ENCODE results near the gene LRP4. TPM values are rescaled to one million over a fixed set of nuclear protein-coding genes. Genes with fewer than 3 reads are reported as not detected.

Gene LRP4
- total RNA-seq, 1 donor from 2014 or later, result 4.9 TPM

GRCh38 chr11:46858920-46859546 is 59.3 kb downstream of the LRP4 start:
- no peak for DNase-seq (ENCODE audit: low spot score in 2 of 2)
- no peak overlapping the region for H3K4me3 ChIP-seq
- intact Hi-C loops (cut with DNase I), result no loop called here
- no peaks in the 10 kb centered on the region for H3K4me1 ChIP-seq
- no peaks in the 10 kb centered on the region for H3K36me3 ChIP-seq
- no peaks in the 10 kb centered on the region for H3K27me3 ChIP-seq
- TF ChIP-seq, protein P1, sequence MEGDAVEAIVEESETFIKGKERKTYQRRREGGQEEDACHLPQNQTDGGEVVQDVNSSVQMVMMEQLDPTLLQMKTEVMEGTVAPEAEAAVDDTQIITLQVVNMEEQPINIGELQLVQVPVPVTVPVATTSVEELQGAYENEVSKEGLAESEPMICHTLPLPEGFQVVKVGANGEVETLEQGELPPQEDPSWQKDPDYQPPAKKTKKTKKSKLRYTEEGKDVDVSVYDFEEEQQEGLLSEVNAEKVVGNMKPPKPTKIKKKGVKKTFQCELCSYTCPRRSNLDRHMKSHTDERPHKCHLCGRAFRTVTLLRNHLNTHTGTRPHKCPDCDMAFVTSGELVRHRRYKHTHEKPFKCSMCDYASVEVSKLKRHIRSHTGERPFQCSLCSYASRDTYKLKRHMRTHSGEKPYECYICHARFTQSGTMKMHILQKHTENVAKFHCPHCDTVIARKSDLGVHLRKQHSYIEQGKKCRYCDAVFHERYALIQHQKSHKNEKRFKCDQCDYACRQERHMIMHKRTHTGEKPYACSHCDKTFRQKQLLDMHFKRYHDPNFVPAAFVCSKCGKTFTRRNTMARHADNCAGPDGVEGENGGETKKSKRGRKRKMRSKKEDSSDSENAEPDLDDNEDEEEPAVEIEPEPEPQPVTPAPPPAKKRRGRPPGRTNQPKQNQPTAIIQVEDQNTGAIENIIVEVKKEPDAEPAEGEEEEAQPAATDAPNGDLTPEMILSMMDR (IDR thresholded peaks at IDR 0.05), result no peak
- no peaks in the 10 kb centered on the region for H3K9me3 ChIP-seq
- H3K27ac ChIP-seq, result no peak overlapping the region

DNA sequence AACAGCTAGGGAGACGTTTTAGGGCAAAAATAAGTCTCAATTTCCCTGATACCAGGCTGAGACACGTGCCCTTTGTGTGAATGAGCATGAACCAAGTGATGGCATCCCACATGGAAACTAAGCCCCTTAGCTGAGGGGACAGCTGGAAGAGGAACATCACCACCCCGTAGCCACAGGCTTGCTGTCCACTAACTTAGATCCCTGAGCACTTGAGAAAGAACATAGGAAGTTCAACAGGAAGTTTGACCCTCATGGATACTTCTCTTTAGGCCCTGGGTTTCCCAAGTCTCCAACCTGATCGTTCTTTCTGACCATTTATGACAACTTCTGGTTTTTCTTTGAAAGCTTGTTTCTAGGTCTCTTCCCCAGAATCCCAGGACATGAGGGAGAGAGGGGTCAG is 60.7 kb downstream of the LRP4 start:
- Histone ChIP-seq H3K9me3 (no peaks in the 10 kb centered on the region), H3K4me1 (no peaks in the 10 kb centered on the region), H3K4me3 (no peak overlapping the region), H3K27ac (no peak overlapping the region), H3K27me3 (no peaks in the 10 kb centered on the region), H3K36me3 (no peaks in the 10 kb centered on the region)
- intact Hi-C loops (cut with DNase I), result no loop called here
- TF ChIP-seq, protein P1 (IDR thresholded peaks at IDR 0.05), result no peak
- DNase-seq (ENCODE audit: low spot score in 2 of 2), result no peak

- no peaks in the 10 kb centered on the region for H3K9me3 ChIP-seq
- TF ChIP-seq, protein P1 (IDR thresholded peaks at IDR 0.05), result no peak
- intact Hi-C loops (cut with DNase I), result no loop called here
- no peak overlapping the region for H3K4me3 ChIP-seq
- H3K4me1 ChIP-seq, result no peaks in the 10 kb centered on the region
- no peak overlapping the region for H3K27ac ChIP-seq
- no peaks in the 10 kb centered on the region for H3K36me3 ChIP-seq
- DNase-seq (ENCODE audit: low spot score in 2 of 2), result no peak
- H3K27me3 ChIP-seq, result no peaks in the 10 kb centered on the region
Observed at GRCh38 chr11:46856605-46857343, 61.6 kb downstream of the LRP4 start.

DNA sequence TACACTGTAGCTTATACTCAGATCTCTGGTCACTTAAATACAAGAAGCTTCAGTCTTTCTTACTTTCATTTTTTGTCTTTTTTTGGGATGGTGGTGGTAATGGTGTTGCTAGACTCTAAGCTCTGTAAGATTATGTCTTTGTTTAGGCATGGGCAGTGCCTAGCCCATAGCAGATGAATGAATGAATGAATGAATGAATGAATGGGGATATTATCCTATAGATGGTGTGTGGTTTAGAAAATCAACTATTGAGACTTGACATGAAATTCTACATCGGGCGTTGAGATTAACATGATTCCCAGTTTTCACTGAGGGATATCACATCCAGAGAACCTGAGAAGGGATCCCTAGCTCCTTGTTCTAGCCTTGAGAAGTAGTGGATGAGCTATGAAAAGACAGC is 62.5 kb downstream of the LRP4 start:
- H3K36me3 ChIP-seq, result no peaks in the 10 kb centered on the region
- no peaks in the 10 kb centered on the region for H3K27me3 ChIP-seq
- no peaks in the 10 kb centered on the region for H3K9me3 ChIP-seq
- H3K4me3 ChIP-seq, result no peak overlapping the region
- intact Hi-C loops (cut with DNase I), result no loop called here
- H3K27ac ChIP-seq, result no peak overlapping the region
- TF ChIP-seq, protein P1 (IDR thresholded peaks at IDR 0.05), result no peak
- no peak for DNase-seq (ENCODE audit: low spot score in 2 of 2)
- H3K4me1 ChIP-seq, result no peaks in the 10 kb centered on the region

DNA sequence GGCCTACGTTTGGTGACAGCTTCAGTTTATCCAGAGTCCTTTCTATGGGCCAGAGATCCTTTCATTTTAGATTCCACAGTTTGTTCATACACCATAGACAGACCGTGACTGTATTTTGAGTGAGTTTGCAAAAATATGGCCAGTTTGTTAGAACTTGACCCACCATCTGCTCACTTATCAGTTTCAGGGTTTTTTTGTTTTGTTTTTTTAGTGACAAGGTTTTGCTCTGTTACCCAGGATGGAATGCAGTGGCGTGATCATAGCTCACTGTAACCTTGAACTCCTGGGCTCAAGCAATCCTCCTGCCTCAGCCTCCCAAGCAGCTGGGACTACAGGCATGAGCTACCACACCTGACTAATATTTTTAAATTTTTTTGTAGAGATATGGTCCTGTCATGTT is 63.2 kb downstream of the LRP4 start:
- no peaks in the 10 kb centered on the region for H3K4me1 ChIP-seq
- no peak overlapping the region for H3K27ac ChIP-seq
- no peaks in the 10 kb centered on the region for H3K9me3 ChIP-seq
- intact Hi-C loops (cut with DNase I), result no loop called here
- H3K4me3 ChIP-seq, result no peak overlapping the region
- TF ChIP-seq, protein P1 (IDR thresholded peaks at IDR 0.05), result no peak
- no peaks in the 10 kb centered on the region for H3K27me3 ChIP-seq
- no peak for DNase-seq (ENCODE audit: low spot score in 2 of 2)
- H3K36me3 ChIP-seq, result no peaks in the 10 kb centered on the region

Measured in ascending aorta (tissue), 2 donors.